PC-9 (cell line): Measurements from ENCODE around the gene PTEN.

ENCODE experiments used
- CTCF ChIP-seq: fragments of 200-600 bp; sonication (generic); conservative IDR thresholded peaks from 2 replicates; pipeline ENCODE4 v1.6.1; 2017; ENCODE audit warnings: mixed run types, antibody characterized with exemption, mild to moderate bottlenecking, moderate library complexity
- EZH2 ChIP-seq: fragments of 200-600 bp; sonication (generic); IDR thresholded peaks from 2 replicates; pipeline ENCODE4 v1.8.0; 2017; ENCODE audit warnings: antibody characterized with exemption, low read depth

GRCh38 chr10:87913156-87913921, 49.9 kb downstream of the PTEN start:
- no peak for TF ChIP-seq CTCF
- TF ChIP-seq EZH2, result no peak
